VCaP (cell line): ENCODE data around the gene CCIN.
"Not testable (repeated sequence)": the region's sequence is repeated elsewhere in the genome, so short reads cannot be mapped to it uniquely, and the experiment has no call there.

Source experiments
- H3K27ac ChIP-seq: fragments of 450-650 bp; 2 replicates; pipeline ENCODE4 v1.5.1; 2017
- CTCF ChIP-seq: fragments of 450-650 bp; conservative IDR thresholded peaks from 2 replicates; pipeline ENCODE4 v1.5.1; 2017; ENCODE audit warnings: mild to moderate bottlenecking, moderate library complexity

Gene CCIN

GRCh38 chr9:36127652-36128244 is 41.4 kb upstream of the CCIN start:
- TF ChIP-seq CTCF = no peak
- H3K27ac ChIP-seq = no peak overlapping the region

- TF ChIP-seq CTCF = no peak
- no peak overlapping the region for H3K27ac ChIP-seq
Observed at GRCh38 chr9:36128349-36128748, 40.8 kb upstream of the CCIN start.

GRCh38 chr9:36129139-36129538 is 40.0 kb upstream of the CCIN start:
- no peak overlapping the region for H3K27ac ChIP-seq
- no peak for TF ChIP-seq CTCF

GRCh38 chr9:36131666-36132065 is 37.5 kb upstream of the CCIN start:
- not testable (repeated sequence) for H3K27ac ChIP-seq

GRCh38 chr9:36132086-36132485 is 37.1 kb upstream of the CCIN start:
- H3K27ac ChIP-seq = no peak overlapping the region
- no peak for TF ChIP-seq CTCF

- no peak overlapping the region for H3K27ac ChIP-seq
- no peak for TF ChIP-seq CTCF
Observed at GRCh38 chr9:36134761-36135505, 34.3 kb upstream of the CCIN start.

GRCh38 chr9:36135741-36136271 is 33.4 kb upstream of the CCIN start:
- TF ChIP-seq CTCF = no peak
- peak overlapping the region; percentile 63; the same call in 1 of the 2 replicates for H3K27ac ChIP-seq
